Breast epithelium (tissue), 4 donors: ENCODE results near the gene SLX4IP. TPM values are rescaled to one million over a fixed set of nuclear protein-coding genes. Genes with fewer than 3 reads are reported as not detected.

Source experiments
- DNase-seq, 2 donors: peaks; one replicate each; pipeline ENCODE4 v3.0.0-alpha.2; 2019; ENCODE audit warnings: low spot score in 2 of 2
- H3K27ac ChIP-seq, 2 donors: fragments of 200-600 bp; sonication (generic) in 1 of 2; one replicate each; pipeline ENCODE4 v1.5.1; 2016 to 2019; ENCODE audit warnings: mild to moderate bottlenecking in 1 of 2
- H3K27me3 ChIP-seq, 2 donors: fragments of 200-600 bp; sonication (generic) in 1 of 2; one replicate each; pipeline versions ENCODE4 v1.5.1 to v1.6.0; 2017 to 2019; ENCODE audit warnings: control low read depth in 1 of 2, mild to moderate bottlenecking in 1 of 2
- H3K36me3 ChIP-seq: fragments of 200-600 bp; one replicate; pipeline ENCODE4 v1.5.1; 2019
- H3K4me1 ChIP-seq, 2 donors: fragments of 200-600 bp; sonication (generic); one replicate each; pipeline ENCODE4 v1.5.1; 2016 to 2019; ENCODE audit warnings: control low read depth in 1 of 2
- H3K4me3 ChIP-seq, 3 donors: fragments of 200-600 bp; sonication (generic); 1 replicate in 2 of 3; 2 replicates in 1 of 3; pipeline ENCODE4 v1.5.1; 2016 to 2019; ENCODE audit warnings: mild to moderate bottlenecking in 3 of 3, moderate library complexity in 2 of 3
- H3K9me3 ChIP-seq, 2 donors: fragments of 200-600 bp; sonication (generic) in 1 of 2; one replicate each; pipeline ENCODE4 v1.5.1; 2016 to 2019; ENCODE audit warnings: control low read depth in 1 of 2
- POLR2A ChIP-seq: fragments of 450-650 bp; IDR thresholded peaks from one replicate; pipeline ENCODE4 v1.6.1; 2016; ENCODE audit warnings: antibody characterized with exemption, mild to moderate bottlenecking, moderate library complexity
- POLR2AphosphoS5 ChIP-seq, 3 donors: sonication (generic); formaldehyde crosslinking; IDR thresholded peaks; one replicate each; pipeline ENCODE4 v1.6.1; 2017; ENCODE audit warnings: antibody characterized with exemption in 3 of 3
- intact Hi-C: fragments of 100-400 bp; cut with DNase I; formaldehyde crosslinking; loops from one replicate; pipeline ENCODE4 v1.15.1; 2023; ENCODE audit warnings: low total_unique reads
- total RNA-seq, 3 donors: library from RNA; depleted of rRNA; stranded (reverse); fragments of >200 nt; gene quantifications; one replicate each; pipeline ENCODE4 v1.1.0, GENCODE V29; 2016
- TF ChIP-seq, protein P1 (sequence below), 3 donors: fragments of 450-650 bp; IDR thresholded peaks; one replicate each; pipeline ENCODE4 v1.5.1; 2016 to 2017; ENCODE audit warnings: antibody characterized with exemption in 3 of 3, mild to moderate bottlenecking in 3 of 3, moderate library complexity in 3 of 3

Gene SLX4IP
- total RNA-seq, 3 donors from 2014 or later: 4.2 to 6.9 (median 5.9) TPM

- TF ChIP-seq POLR2AphosphoS5 (IDR thresholded peaks at IDR 0.05) (peak; percentile 51 to 61 (median 53)), POLR2A (peak; percentile 82)
- TF ChIP-seq, protein P1, sequence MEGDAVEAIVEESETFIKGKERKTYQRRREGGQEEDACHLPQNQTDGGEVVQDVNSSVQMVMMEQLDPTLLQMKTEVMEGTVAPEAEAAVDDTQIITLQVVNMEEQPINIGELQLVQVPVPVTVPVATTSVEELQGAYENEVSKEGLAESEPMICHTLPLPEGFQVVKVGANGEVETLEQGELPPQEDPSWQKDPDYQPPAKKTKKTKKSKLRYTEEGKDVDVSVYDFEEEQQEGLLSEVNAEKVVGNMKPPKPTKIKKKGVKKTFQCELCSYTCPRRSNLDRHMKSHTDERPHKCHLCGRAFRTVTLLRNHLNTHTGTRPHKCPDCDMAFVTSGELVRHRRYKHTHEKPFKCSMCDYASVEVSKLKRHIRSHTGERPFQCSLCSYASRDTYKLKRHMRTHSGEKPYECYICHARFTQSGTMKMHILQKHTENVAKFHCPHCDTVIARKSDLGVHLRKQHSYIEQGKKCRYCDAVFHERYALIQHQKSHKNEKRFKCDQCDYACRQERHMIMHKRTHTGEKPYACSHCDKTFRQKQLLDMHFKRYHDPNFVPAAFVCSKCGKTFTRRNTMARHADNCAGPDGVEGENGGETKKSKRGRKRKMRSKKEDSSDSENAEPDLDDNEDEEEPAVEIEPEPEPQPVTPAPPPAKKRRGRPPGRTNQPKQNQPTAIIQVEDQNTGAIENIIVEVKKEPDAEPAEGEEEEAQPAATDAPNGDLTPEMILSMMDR (IDR thresholded peaks at IDR 0.05): no peak
- H3K4me1 ChIP-seq: no peaks in the 10 kb centered on the region
Measured at GRCh38 chr20:10673842-10674683, 239.0 kb downstream of the SLX4IP start, which contains the start of gene JAG1. JAG1 (minus strand) TSS chr20:10673999; CDS start chr20:10673530, 469 bp downstream.

DNA sequence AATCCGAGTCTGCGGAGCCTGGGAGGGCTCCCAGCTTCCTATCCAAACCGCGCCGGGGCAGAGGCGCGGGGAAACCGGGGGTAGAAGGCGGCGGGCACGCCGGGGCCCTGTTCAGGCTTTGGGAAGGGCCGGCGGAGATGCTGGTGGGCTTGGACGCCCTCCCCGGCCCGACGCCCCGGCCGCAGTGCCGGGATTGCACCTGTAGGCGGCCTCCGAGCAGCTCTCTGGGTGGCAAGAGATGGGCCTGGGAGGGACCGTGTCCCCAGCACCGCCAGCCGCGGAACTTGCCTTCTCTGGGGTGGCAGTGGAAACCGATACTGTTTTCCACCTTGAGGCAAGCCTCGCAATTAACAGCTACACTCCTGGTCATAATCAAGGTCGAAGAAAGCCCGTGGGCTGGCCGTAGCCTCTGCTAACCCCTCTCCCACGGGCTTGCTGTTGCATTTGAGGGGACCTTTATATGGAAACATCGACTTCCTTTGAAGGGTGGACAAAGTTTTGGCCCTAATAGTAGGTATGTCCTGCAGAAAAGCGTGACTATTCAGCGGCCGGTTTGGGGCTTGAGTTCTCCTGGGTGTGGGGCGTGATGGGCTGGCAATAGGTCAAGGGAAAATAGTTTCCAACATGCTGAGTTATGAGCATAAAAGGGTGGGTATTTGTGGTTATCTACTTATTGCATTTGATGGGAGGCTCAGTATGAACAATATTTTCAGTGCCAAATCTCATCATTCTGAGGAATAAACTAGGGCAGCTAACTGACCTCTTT is 239.8 kb downstream of the SLX4IP start:
- peak overlapping the region; percentile 96 to 98 for H3K27ac ChIP-seq
- no peaks in the 10 kb centered on the region for H3K36me3 ChIP-seq
- H3K27me3 ChIP-seq: no peaks in the 10 kb centered on the region
- DNase-seq: peak; percentile 63 to 77
- no peaks in the 10 kb centered on the region for H3K9me3 ChIP-seq
- peak overlapping the region; percentile 86 to 93 (median 87) for H3K4me3 ChIP-seq
- intact Hi-C loops: loop anchor here (10.0 kb wide), 2 partner anchors 110 to 1410 kb away; no protein-coding TSS in a partner anchor
- TF ChIP-seq, protein P1 (IDR thresholded peaks at IDR 0.05): peak; percentile 93 to 94 (median 94)
- TF ChIP-seq POLR2A (no peak), POLR2AphosphoS5 (IDR thresholded peaks at IDR 0.05) (peak in 1 of 3 donors; percentile 24)
- no peaks in the 10 kb centered on the region for H3K4me1 ChIP-seq

More at GRCh38 chr20:10673842-10674683, 239.0 kb downstream of the SLX4IP start, which contains the start of gene JAG1:
- DNase-seq: peak; percentile 92 to 93
- peak within 1 kb of the TSS; percentile 86 to 93 (median 87) for H3K4me3 ChIP-seq
- H3K27ac ChIP-seq: peak within 1 kb of the TSS; percentile 96 to 98
- no peaks in the 10 kb centered on the region for H3K36me3 ChIP-seq
- no peaks in the 10 kb centered on the region for H3K27me3 ChIP-seq
- no peaks in the 10 kb centered on the region for H3K9me3 ChIP-seq
- intact Hi-C loops: loop anchor here (10.0 kb wide), 2 partner anchors 109 to 1409 kb away; no protein-coding TSS in a partner anchor

GRCh38 chr20:10675450-10675848 is 240.3 kb downstream of the SLX4IP start:
- Histone ChIP-seq H3K9me3 (no peaks in the 10 kb centered on the region), H3K27ac (peak overlapping the region in 1 of 2 donors; percentile 98), H3K36me3 (no peaks in the 10 kb centered on the region), H3K4me1 (no peaks in the 10 kb centered on the region), H3K27me3 (no peaks in the 10 kb centered on the region), H3K4me3 (peak overlapping the region in 2 of 3 donors; percentile 86 to 87)
- no peak for DNase-seq
- intact Hi-C loops: loop anchor here (10.0 kb wide), 2 partner anchors 111 to 1411 kb away; no protein-coding TSS in a partner anchor
- TF ChIP-seq POLR2A: no peak
- TF ChIP-seq, protein P1 (IDR thresholded peaks at IDR 0.05): no peak
- TF ChIP-seq POLR2AphosphoS5 (IDR thresholded peaks at IDR 0.05): no peak

GRCh38 chr20:10676518-10676917 is 241.4 kb downstream of the SLX4IP start:
- no peaks in the 10 kb centered on the region for H3K27me3 ChIP-seq
- no peak for DNase-seq
- no peak overlapping the region for H3K4me3 ChIP-seq
- no peaks in the 10 kb centered on the region for H3K4me1 ChIP-seq
- H3K9me3 ChIP-seq: no peaks in the 10 kb centered on the region
- H3K36me3 ChIP-seq: no peaks in the 10 kb centered on the region
- no peak for TF ChIP-seq POLR2A
- TF ChIP-seq, protein P1 (IDR thresholded peaks at IDR 0.05): no peak
- TF ChIP-seq POLR2AphosphoS5 (IDR thresholded peaks at IDR 0.05): no peak
- intact Hi-C loops: loop anchor here (10.0 kb wide), 2 partner anchors 112 to 1412 kb away; no protein-coding TSS in a partner anchor
- no peak overlapping the region for H3K27ac ChIP-seq

Other genes starting within 250 kb of the SLX4IP start
- gene SNAP25, start 216.5 kb upstream of the SLX4IP start, total RNA-seq: 1 to 10 TPM in 2 of 3 donors, under 1 TPM in 1; 0.32 to 1.6 (median 1.6) TPM
- 10 to 100 TPM; 12.8 to 14.9 (median 14.7) TPM for gene MKKS, start 1.1 kb upstream of the SLX4IP start, total RNA-seq
- gene JAG1, start 238.7 kb downstream of the SLX4IP start, total RNA-seq: 10 to 100 TPM; 49.0 to 97.9 (median 75.7) TPM